ENCODE results near the gene ZNF672. TPM values are rescaled to one million over a fixed set of nuclear protein-coding genes. Genes with fewer than 3 reads are reported as not detected.
A peak's percentile ranks its signal among the peaks of the same experiment; 100 is the strongest.

Gene ZNF672
- total and polyA plus RNA-seq, 2 of the 13 experiments (the other 11 are each of a cell fraction or from before 2014, with no cell fraction given) = 17.2 to 22.9 TPM

DNA sequence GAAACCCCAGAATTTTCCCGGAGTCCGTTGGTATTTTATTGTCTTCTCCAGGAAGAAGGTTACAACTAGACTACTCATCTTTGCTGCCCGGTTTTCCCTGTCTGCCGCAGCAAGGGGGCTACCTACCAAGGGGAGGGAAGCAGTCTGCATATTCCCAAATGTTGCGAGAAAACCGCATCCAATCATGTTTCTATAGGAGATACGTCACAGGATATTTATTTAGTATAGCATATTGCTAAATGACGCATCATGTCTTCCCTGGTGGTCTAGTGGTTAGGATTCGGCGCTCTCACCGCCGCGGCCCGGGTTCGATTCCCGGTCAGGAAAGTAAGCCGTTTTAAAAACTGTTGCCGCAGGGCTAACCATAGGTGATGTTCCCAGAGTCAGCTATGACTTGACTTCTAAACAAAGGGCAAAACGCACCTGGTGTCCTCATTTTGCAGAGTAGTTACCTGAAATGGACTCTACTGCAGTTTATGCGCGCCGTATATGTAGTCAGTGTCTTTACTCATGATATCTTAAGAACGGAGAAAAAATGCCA is 36.0 kb downstream of the ZNF672 start (continued):
- TF ChIP-seq PITX1 (CRISPR knock-in tag; IDR thresholded peaks at IDR 0.05) = no peak
- TF ChIP-seq ZBTB21 (CRISPR knock-in tag; IDR thresholded peaks at IDR 0.05) = peak; percentile 92
- TF ChIP-seq RBM39 (IDR thresholded peaks at IDR 0.05; ENCODE audit: low read depth, low read length, poor library complexity, severe bottlenecking) = no peak
- TF ChIP-seq ZNF792 (CRISPR knock-in tag; IDR thresholded peaks at IDR 0.05) = no peak
- no peak for TF ChIP-seq ZSCAN9 (CRISPR knock-in tag; IDR thresholded peaks at IDR 0.05; ENCODE audit: borderline replicate concordance)
- TF ChIP-seq ZNF180 (CRISPR knock-in tag; IDR thresholded peaks at IDR 0.05; ENCODE audit: borderline replicate concordance, low read depth) = 0 out of 2 replicates have a peak, but pooled peaks have one; percentile 9
- no peak for TF ChIP-seq ZMYM2 (CRISPR knock-in tag; IDR thresholded peaks at IDR 0.05)
- TF ChIP-seq, protein P1, sequence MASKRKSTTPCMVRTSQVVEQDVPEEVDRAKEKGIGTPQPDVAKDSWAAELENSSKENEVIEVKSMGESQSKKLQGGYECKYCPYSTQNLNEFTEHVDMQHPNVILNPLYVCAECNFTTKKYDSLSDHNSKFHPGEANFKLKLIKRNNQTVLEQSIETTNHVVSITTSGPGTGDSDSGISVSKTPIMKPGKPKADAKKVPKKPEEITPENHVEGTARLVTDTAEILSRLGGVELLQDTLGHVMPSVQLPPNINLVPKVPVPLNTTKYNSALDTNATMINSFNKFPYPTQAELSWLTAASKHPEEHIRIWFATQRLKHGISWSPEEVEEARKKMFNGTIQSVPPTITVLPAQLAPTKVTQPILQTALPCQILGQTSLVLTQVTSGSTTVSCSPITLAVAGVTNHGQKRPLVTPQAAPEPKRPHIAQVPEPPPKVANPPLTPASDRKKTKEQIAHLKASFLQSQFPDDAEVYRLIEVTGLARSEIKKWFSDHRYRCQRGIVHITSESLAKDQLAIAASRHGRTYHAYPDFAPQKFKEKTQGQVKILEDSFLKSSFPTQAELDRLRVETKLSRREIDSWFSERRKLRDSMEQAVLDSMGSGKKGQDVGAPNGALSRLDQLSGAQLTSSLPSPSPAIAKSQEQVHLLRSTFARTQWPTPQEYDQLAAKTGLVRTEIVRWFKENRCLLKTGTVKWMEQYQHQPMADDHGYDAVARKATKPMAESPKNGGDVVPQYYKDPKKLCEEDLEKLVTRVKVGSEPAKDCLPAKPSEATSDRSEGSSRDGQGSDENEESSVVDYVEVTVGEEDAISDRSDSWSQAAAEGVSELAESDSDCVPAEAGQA (IDR thresholded peaks at IDR 0.05; ENCODE audit: low read depth) = no peak; the same call in 1 of the 2 replicates
- TF ChIP-seq, protein P1 (CRISPR knock-in tag; IDR thresholded peaks at IDR 0.05; ENCODE audit: borderline replicate concordance) = no peak; the same call in 1 of the 2 replicates
- TF ChIP-seq, protein P2, sequence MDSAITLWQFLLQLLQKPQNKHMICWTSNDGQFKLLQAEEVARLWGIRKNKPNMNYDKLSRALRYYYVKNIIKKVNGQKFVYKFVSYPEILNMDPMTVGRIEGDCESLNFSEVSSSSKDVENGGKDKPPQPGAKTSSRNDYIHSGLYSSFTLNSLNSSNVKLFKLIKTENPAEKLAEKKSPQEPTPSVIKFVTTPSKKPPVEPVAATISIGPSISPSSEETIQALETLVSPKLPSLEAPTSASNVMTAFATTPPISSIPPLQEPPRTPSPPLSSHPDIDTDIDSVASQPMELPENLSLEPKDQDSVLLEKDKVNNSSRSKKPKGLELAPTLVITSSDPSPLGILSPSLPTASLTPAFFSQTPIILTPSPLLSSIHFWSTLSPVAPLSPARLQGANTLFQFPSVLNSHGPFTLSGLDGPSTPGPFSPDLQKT (CRISPR knock-in tag; IDR thresholded peaks at IDR 0.05; ENCODE audit: borderline replicate concordance) = no peak
- TF ChIP-seq, protein P3, sequence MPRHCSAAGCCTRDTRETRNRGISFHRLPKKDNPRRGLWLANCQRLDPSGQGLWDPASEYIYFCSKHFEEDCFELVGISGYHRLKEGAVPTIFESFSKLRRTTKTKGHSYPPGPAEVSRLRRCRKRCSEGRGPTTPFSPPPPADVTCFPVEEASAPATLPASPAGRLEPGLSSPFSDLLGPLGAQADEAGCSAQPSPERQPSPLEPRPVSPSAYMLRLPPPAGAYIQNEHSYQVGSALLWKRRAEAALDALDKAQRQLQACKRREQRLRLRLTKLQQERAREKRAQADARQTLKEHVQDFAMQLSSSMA (CRISPR knock-in tag; IDR thresholded peaks at IDR 0.05) = no peak
- TF ChIP-seq ZNF703 (CRISPR knock-in tag; IDR thresholded peaks at IDR 0.05; ENCODE audit: borderline replicate concordance) = 0 out of 2 replicates have a peak, but pooled peaks have one; percentile 59
- TF ChIP-seq, protein P4, sequence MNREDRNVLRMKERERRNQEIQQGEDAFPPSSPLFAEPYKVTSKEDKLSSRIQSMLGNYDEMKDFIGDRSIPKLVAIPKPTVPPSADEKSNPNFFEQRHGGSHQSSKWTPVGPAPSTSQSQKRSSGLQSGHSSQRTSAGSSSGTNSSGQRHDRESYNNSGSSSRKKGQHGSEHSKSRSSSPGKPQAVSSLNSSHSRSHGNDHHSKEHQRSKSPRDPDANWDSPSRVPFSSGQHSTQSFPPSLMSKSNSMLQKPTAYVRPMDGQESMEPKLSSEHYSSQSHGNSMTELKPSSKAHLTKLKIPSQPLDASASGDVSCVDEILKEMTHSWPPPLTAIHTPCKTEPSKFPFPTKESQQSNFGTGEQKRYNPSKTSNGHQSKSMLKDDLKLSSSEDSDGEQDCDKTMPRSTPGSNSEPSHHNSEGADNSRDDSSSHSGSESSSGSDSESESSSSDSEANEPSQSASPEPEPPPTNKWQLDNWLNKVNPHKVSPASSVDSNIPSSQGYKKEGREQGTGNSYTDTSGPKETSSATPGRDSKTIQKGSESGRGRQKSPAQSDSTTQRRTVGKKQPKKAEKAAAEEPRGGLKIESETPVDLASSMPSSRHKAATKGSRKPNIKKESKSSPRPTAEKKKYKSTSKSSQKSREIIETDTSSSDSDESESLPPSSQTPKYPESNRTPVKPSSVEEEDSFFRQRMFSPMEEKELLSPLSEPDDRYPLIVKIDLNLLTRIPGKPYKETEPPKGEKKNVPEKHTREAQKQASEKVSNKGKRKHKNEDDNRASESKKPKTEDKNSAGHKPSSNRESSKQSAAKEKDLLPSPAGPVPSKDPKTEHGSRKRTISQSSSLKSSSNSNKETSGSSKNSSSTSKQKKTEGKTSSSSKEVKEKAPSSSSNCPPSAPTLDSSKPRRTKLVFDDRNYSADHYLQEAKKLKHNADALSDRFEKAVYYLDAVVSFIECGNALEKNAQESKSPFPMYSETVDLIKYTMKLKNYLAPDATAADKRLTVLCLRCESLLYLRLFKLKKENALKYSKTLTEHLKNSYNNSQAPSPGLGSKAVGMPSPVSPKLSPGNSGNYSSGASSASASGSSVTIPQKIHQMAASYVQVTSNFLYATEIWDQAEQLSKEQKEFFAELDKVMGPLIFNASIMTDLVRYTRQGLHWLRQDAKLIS (CRISPR knock-in tag; IDR thresholded peaks at IDR 0.05) = no peak
- no peak for TF ChIP-seq NFYB (CRISPR knock-in tag; IDR thresholded peaks at IDR 0.05)
- no peak for TF ChIP-seq ZNF432 (CRISPR knock-in tag; IDR thresholded peaks at IDR 0.05; ENCODE audit: borderline replicate concordance)
- peak; percentile 83; the same call in 1 of the 2 replicates for TF ChIP-seq CHD4 (IDR thresholded peaks at IDR 0.05; ENCODE audit: borderline replicate concordance, low read length)
- no peak for TF ChIP-seq ZNF496 (CRISPR knock-in tag; IDR thresholded peaks at IDR 0.05; ENCODE audit: insufficient replicate concordance)
- no peak for TF ChIP-seq FOXK2 (IDR thresholded peaks at IDR 0.05)
- 0 out of 2 replicates have a peak, but pooled peaks have one; percentile 4 for TF ChIP-seq KMT2B (CRISPR knock-in tag; IDR thresholded peaks at IDR 0.05)

All from HepG2 (cell line).